SIG-M5 treated with dmso at 0.1 percent for 504 hours (cell line): Measurements from ENCODE around the gene NDUFV1.

Experiments
- DNase-seq: peaks from one replicate; lab custom pipeline; 2025; ENCODE audit not compliant: unreplicated experiment; lab: John Stamatoyannopoulos, UW

NDUFV1 gene

GRCh38 chr11:67639438-67639859 lies 32.7 kb downstream of the NDUFV1 start, which contains the start of gene TBX10:
Gene TBX10, minus strand, starts transcription at chr11:67639763. Its CDS starts 291 bp downstream, at chr11:67639472.
- no peak for DNase-seq

GRCh38 chr11:67640021-67640757 lies 33.5 kb downstream of the NDUFV1 start:
- DNase-seq, result peak; percentile 68

DNA sequence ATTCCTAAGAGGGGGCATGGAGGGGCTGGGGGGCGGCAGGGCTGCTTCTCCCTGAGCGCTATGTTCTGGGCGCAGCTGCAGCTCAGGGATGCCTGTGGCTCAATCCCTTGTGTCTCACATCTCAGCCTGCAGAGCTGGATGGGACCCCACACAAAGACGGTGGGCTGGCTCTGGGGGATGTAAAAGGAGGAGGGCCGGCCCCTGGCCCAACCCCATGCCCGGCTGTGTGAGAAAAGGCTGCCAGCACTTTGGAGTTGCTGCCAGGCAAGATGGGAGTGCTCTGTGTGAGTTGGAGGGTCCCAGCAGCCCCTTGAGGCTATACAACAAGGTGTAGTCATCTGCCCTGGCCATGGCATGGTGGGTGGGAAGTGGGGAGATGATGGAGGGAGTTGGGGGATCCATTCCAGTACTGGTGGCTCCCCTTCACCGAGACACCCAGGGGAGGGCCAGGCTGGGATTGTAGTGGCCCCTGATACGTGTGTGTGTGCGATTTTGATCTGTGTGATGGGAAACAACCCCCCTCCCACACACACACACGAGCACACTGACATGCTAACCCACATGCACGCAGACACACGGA lies 34.1 kb downstream of the NDUFV1 start:
- DNase-seq, result no peak

DNA sequence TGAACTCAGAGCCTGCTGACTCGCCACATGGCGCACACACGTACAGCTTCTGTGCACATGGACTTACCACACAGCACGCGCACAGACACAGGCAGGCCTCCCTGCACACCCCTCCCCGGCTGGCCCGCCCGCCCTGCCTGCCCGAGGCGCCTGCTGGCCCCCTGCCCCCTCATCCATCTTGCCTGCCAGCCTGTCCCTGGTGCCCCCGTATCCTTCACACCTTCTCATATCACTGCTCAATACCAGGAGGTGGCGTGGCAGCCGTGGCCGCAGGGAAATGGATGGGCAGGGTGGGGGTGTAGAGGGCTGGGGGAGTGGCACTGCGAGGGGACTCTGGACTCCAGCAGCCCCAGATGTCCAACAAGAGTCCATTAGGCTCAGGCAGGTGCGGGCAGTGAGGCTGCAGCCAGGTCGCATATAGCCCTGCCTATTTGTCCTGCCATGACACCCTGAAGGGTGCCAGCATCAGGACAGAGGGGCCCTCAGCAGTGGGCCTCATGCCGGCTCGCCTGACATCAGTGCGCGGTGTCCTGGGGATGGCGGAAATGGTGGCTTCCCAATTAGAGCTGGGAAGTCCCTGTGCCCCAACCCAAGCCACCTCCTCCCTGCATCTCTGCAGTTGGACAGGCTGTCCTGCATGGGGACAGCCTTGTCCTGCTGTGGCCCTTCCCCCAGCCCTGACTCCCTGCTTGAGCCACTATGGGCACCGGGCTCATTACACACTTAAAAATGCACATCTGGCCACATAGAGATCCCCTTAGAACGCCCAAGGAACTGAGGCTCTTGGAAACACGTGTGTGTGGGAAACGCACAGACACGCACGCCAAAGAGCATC lies 34.8 kb downstream of the NDUFV1 start:
- DNase-seq, result no peak

DNA sequence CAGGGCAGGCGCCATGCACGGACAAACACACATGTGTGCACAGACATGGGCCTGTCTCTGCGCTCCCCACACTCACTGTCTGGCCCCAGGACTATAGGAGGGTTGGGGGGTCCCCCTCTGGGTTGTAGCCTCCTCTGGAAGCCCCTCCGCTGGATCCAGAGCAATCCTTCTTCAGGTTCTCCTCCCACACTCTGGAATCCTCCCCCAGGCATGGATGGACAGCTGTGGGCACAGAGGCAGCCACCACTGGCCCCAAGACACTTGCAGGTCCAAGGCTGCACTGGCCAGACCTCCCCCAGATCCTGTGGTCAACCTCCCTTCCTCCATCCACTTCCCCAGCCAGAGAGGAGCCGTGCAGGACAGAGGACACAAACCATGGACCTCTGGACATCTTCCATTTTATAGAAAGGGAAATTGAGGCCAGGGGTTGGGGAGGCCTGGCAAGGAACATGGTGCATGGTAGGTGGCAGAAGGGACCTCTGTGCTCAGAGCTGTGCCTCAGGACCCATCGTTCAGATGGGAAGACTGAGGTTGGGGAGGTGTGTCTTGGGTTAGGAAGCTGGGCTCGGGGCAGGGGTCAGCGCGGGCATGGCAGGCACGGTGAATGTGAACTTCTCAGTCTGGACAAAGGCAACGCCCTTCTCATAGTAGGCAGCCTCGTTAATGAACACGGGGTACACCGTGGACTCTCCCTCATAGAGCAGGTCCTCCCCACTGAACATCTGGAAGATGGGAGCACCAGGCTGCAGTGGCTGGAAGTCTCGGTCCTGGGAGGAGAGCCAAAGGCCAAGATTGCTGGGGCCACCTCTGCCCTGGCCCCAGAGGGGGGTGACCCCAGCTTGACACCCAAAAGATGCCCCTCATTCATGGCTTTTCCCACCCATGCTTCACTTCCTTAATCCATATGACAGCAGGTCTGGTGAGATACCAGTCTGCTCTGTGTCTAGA lies 35.7 kb downstream of the NDUFV1 start:
- DNase-seq, result no peak

GRCh38 chr11:67644042-67644441 lies 37.3 kb downstream of the NDUFV1 start:
- DNase-seq, result no peak

- no peak for DNase-seq
Observed at GRCh38 chr11:67644472-67645418, 38.0 kb downstream of the NDUFV1 start.

DNA sequence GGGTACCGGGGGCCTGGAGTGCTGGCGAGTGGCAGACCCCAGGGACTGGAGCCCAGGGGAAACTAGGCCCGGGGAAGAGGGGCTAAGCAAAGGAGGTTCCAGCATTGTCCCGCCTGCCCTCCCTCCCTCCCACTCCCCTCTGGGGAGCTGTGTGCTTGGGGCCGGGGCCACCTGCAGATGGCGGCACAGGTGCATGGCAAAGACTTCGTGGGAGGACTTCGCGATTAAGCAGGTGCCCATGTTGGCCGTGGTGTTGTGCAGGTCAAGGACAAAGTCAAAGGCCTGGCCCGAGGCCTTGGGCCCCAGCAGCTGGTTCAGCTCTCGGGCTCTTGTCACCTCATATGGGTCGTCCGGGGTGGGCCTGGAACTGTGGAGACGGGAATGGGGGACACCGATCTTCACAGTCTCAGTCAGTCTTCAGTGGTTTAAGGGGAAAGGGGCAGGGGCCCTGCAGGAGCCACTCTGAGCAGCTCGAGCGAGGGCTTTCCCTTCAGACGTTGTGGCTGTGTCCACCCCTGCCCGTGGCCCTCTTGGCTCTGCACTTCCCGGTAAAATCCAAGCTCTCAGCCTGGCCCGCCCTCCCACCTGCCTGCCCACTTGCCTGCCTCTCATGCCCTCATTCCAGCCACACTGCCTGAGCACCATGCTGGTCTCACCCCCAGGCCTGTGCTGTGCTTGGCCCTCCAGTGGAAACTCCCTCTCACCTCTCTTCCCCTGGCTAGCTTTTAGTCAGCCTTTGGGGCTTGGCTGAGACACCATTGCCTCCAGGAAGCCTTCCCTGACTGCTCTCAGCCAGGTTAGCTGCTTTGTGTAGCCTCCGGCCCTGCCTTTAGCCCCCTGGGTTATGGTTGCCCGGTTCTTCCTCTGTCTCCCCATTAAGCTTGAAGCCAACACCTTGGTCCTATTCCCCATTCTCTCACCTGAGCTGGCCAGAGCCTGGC lies 39.1 kb downstream of the NDUFV1 start:
- DNase-seq, result no peak

DNA sequence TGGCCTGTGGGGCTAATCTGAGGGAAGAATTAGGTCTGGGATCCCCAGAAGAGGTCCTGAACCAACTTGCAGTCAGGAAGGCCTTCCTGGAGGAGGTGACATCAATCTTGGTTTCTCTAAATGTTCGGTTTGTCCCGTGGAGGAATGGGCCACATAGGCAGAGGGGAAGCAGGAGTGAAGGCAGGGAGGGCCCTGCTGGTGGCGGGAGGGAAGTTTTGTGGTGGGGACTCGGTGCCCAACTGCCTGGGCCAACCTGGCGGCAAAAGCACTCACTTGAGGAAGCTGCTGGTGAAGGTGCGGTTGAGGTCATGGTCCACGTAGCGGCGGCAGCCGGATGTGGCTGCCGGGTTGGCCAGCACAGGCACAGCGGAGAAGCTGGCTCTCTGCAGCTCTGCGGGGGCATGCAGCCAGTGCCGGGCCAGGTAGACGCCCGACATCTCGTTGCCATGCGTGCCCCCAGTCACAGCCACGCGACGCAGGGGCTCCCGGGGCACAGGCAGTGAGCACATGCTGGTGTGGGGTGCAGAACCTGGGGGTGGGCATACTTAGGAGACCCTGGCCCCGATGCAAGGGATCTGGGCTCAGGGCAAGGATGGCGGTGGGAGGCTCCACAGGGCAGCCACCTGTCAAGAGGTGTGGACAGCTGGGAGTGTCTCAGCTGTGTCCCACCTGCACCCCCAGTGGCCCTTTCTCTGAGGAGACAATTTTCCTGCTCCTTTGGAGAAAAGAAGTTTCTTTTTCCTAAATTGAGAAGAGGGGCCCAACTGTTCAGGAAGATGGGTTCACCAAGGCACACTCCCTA lies 40.0 kb downstream of the NDUFV1 start:
- peak; percentile 38 for DNase-seq

DNA sequence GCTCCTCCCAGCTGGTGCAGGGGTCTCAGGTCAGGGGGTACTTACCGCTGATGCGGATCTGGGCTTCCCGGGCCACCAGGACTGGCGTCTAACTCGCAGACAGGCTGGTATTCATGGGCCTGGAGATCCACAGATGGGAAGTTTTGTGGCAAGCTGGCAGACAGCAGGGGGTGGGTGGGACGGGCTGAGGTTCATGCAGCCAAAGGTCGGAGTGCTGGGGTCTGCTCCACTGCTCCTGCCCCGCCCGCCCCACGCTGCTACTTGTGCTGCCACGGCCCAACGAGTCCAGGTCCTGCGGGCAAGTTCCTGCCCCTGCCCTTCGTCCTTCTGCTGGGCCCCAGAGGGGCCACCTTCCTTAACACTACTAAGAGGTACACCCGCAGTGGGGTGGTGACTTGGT lies 40.7 kb downstream of the NDUFV1 start:
- DNase-seq, result no peak

GRCh38 chr11:67648140-67648795 lies 41.5 kb downstream of the NDUFV1 start:
- peak; percentile 64 for DNase-seq

DNA sequence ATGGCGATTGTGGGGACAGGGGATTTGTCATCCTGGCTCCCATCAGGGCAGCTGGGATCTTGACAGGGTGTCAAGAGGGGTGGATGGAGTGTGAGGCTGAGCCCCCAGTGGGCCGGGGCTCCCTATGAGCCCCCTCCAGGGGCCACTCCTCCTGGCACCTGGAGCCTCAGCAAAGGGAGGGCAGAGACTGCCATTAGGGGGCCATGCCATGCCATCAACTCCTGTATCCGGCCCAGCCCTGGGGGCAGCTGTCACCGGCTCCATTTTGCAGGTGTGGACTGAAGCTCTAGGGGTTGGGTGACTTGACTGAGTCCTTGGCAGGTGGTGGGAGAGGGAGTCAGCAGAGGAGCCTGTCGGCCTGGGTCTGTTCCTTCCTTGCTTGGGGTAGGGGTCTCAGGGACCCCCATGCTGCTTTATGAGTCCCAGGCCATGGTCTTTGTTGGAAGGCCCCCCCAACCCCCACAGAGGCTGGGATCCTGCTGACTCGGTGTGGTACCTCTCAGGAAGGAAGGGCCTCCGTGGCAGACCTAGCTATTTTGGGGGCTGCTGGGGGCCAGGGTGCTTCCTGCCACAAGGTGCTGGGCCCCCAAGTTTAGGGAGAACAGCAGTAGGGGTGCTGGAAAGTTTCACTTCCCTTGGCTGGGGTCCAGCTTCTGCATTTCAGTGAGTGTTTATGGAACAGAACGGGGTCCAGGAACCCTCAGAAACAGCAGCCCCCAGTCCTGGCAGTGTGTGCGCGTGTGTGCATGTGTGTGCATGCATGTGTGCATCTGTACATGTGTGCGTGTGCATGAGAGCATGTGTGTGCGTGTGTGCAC lies 42.3 kb downstream of the NDUFV1 start:
- peak; percentile 87 for DNase-seq

GRCh38 chr11:67649634-67650510 lies 43.1 kb downstream of the NDUFV1 start:
- DNase-seq, result no peak

GRCh38 chr11:67651976-67652781 lies 45.4 kb downstream of the NDUFV1 start:
- DNase-seq, result no peak
